H7 (cell line): ENCODE data around the gene KANSL1. TPM values are rescaled to one million over a fixed set of nuclear protein-coding genes. Genes with fewer than 3 reads are reported as not detected.

ENCODE experiments used
- DNase-seq: peaks from one replicate; pipeline ENCODE4 v3.0.0; 2012
- H3K27me3 ChIP-seq: 2 replicates; pipeline ENCODE4 v1.6.0; 2011; ENCODE audit warnings: mild to moderate bottlenecking, low read length; ENCODE audit not compliant: control insufficient read depth, insufficient read depth
- H3K36me3 ChIP-seq: replicated peaks from 2 replicates; pipeline ENCODE4 v1.5.1; 2011; ENCODE audit warnings: low read length; ENCODE audit not compliant: control insufficient read depth, insufficient read depth
- H3K4me3 ChIP-seq: 2 replicates; pipeline ENCODE4 v1.5.1; 2011; ENCODE audit warnings: low read depth, mild to moderate bottlenecking, control low read depth, low read length, moderate library complexity; ENCODE audit not compliant: insufficient read depth
- total RNA-seq: library from RNA; depleted of rRNA; stranded (reverse); fragments of >200 nt; shearing (Covaris generic); gene quantifications from 2 replicates; pipeline ENCODE4 v1.2.3, GENCODE V29; 2014

The KANSL1 gene
- total RNA-seq, 1 experiment from 2014 or later: 35.2 TPM

GRCh38 chr17:46127524-46127923 lies 65.7 kb downstream of the KANSL1 start:
- Histone ChIP-seq H3K4me3 (no peak overlapping the region), H3K27me3 (no peaks in the 10 kb centered on the region), H3K36me3 (no peaks in the 10 kb centered on the region)
- no peak for DNase-seq

GRCh38 chr17:46126840-46127239 lies 66.4 kb downstream of the KANSL1 start:
- no peak overlapping the region for H3K4me3 ChIP-seq
- no peaks in the 10 kb centered on the region for H3K36me3 ChIP-seq

GRCh38 chr17:46125831-46126230 lies 67.4 kb downstream of the KANSL1 start:
- DNase-seq: no peak
- Histone ChIP-seq H3K27me3 (no peaks in the 10 kb centered on the region), H3K36me3 (no peaks in the 10 kb centered on the region)

More at GRCh38 chr17:46126840-46127239, 66.4 kb downstream of the KANSL1 start:
- H3K27me3 ChIP-seq: no peaks in the 10 kb centered on the region
- no peak for DNase-seq

GRCh38 chr17:46124695-46125592 lies 68.3 kb downstream of the KANSL1 start:
- H3K36me3 ChIP-seq: no peaks in the 10 kb centered on the region
- H3K27me3 ChIP-seq: no peaks in the 10 kb centered on the region
- no peak for DNase-seq
- H3K4me3 ChIP-seq: no peak overlapping the region

More at GRCh38 chr17:46125831-46126230, 67.4 kb downstream of the KANSL1 start:
- H3K4me3 ChIP-seq: no peak overlapping the region

- no peak overlapping the region for H3K4me3 ChIP-seq
- DNase-seq: no peak
- H3K36me3 ChIP-seq: no peaks in the 10 kb centered on the region
- H3K27me3 ChIP-seq: no peaks in the 10 kb centered on the region
These were observed 69.6 kb downstream of the KANSL1 start for GRCh38 chr17:46123607-46124006.

GRCh38 chr17:46122486-46122871 lies 70.8 kb downstream of the KANSL1 start:
- Histone ChIP-seq H3K36me3 (no peaks in the 10 kb centered on the region), H3K27me3 (no peaks in the 10 kb centered on the region), H3K4me3 (no peak overlapping the region)
- no peak for DNase-seq

GRCh38 chr17:46121841-46122485 lies 71.3 kb downstream of the KANSL1 start:
- Histone ChIP-seq H3K4me3 (no peak overlapping the region), H3K36me3 (no peaks in the 10 kb centered on the region), H3K27me3 (no peaks in the 10 kb centered on the region)
- DNase-seq: no peak

GRCh38 chr17:46121165-46121764 lies 72.0 kb downstream of the KANSL1 start:
- DNase-seq: no peak
- no peaks in the 10 kb centered on the region for H3K27me3 ChIP-seq
- no peak overlapping the region for H3K4me3 ChIP-seq
- no peaks in the 10 kb centered on the region for H3K36me3 ChIP-seq

- Histone ChIP-seq H3K27me3 (no peaks in the 10 kb centered on the region), H3K36me3 (no peaks in the 10 kb centered on the region), H3K4me3 (no peak overlapping the region)
- DNase-seq: no peak
These were observed 72.7 kb downstream of the KANSL1 start for GRCh38 chr17:46120537-46120936.

GRCh38 chr17:46120078-46120477 lies 73.2 kb downstream of the KANSL1 start:
- no peaks in the 10 kb centered on the region for H3K36me3 ChIP-seq
- no peak for DNase-seq
- no peaks in the 10 kb centered on the region for H3K27me3 ChIP-seq
- no peak overlapping the region for H3K4me3 ChIP-seq

- DNase-seq: no peak
- no peak overlapping the region for H3K4me3 ChIP-seq
- no peaks in the 10 kb centered on the region for H3K27me3 ChIP-seq
- H3K36me3 ChIP-seq: no peaks in the 10 kb centered on the region
These were observed 74.3 kb downstream of the KANSL1 start for GRCh38 chr17:46118964-46119363.

GRCh38 chr17:46117850-46118696 lies 75.2 kb downstream of the KANSL1 start:
- peak; percentile 53 for DNase-seq
- H3K36me3 ChIP-seq: no peaks in the 10 kb centered on the region
- no peak overlapping the region for H3K4me3 ChIP-seq
- no peaks in the 10 kb centered on the region for H3K27me3 ChIP-seq

GRCh38 chr17:46117117-46117516 lies 76.1 kb downstream of the KANSL1 start:
- no peaks in the 10 kb centered on the region for H3K36me3 ChIP-seq
- no peaks in the 10 kb centered on the region for H3K27me3 ChIP-seq
- H3K4me3 ChIP-seq: no peak overlapping the region
- DNase-seq: no peak

GRCh38 chr17:46115699-46116098 lies 77.5 kb downstream of the KANSL1 start:
- Histone ChIP-seq H3K36me3 (no peaks in the 10 kb centered on the region), H3K4me3 (no peak overlapping the region), H3K27me3 (no peaks in the 10 kb centered on the region)
- DNase-seq: no peak
